GM12878 (cell line): Measurements from ENCODE around the gene NPAS4. TPM values are rescaled to one million over a fixed set of nuclear protein-coding genes. Genes with fewer than 3 reads are reported as not detected.

Experiments used
- GABPA ChIP-seq: IDR thresholded peaks from 2 replicates; pipeline ENCODE4 v1.6.1; 2014; ENCODE audit warnings: antibody characterized with exemption, low read depth, mild to moderate bottlenecking, inconsistent platforms
- GATAD2B ChIP-seq: fragments of 450-650 bp; conservative IDR thresholded peaks from 2 replicates; pipeline ENCODE4 v1.6.1; 2017; ENCODE audit warnings: low read depth, mild to moderate bottlenecking, moderate library complexity
- IRF5 ChIP-seq: fragments of 450-650 bp; IDR thresholded peaks from 2 replicates; pipeline ENCODE4 v1.6.1; 2017; ENCODE audit warnings: borderline replicate concordance
- MAX ChIP-seq: IDR thresholded peaks from 2 replicates; pipeline ENCODE4 v1.6.1; 2012; ENCODE audit warnings: low read depth, low read length, improper control_type of control experiment
- NBN ChIP-seq: fragments of 450-650 bp; IDR thresholded peaks from 2 replicates; pipeline ENCODE4 v1.6.1; 2016
- STAT1 ChIP-seq: fragments of 450-650 bp; conservative IDR thresholded peaks from 2 replicates; pipeline ENCODE4 v1.6.1; 2014; ENCODE audit warnings: antibody characterized with exemption, mild to moderate bottlenecking
- TARDBP ChIP-seq: IDR thresholded peaks from 2 replicates; pipeline ENCODE4 v1.6.1; 2016; ENCODE audit warnings: borderline replicate concordance
- TCF7 ChIP-seq: IDR thresholded peaks from 2 replicates; pipeline ENCODE4 v1.6.1; 2014; ENCODE audit warnings: antibody characterized with exemption, borderline replicate concordance
- USF2 ChIP-seq: IDR thresholded peaks from 2 replicates; pipeline ENCODE4 v1.6.1; 2011; ENCODE audit warnings: low read depth, low read length, improper control_type of control experiment, borderline replicate concordance
- ZNF622 ChIP-seq: fragments of 450-650 bp; IDR thresholded peaks from 2 replicates; pipeline ENCODE4 v1.6.1; 2017; ENCODE audit warnings: mild to moderate bottlenecking, inconsistent platforms
- ZNF687 ChIP-seq: fragments of 450-650 bp; IDR thresholded peaks from 2 replicates; pipeline ENCODE4 v1.6.1; 2017; ENCODE audit warnings: mild to moderate bottlenecking, moderate library complexity
- ZSCAN29 ChIP-seq: fragments of 450-650 bp; IDR thresholded peaks from 2 replicates; pipeline ENCODE4 v1.6.1; 2017; ENCODE audit warnings: mild to moderate bottlenecking, moderate library complexity
- polyA plus RNA-seq, 11 experiments: library from polyadenylated mRNA; depleted of rRNA in 4 of 11; unstranded in 6 of 11; stranded (reverse) in 5 of 11; fragments of >200 nt; fragmentation: Nextera tagmentation in 4 of 11; fragmentation: Illumina TruSeq in 1 of 11; extraction: Ambion mirVana in 4 of 11; extraction: Trizol in 1 of 11; gene quantifications; 1 replicate in 1 of 11; 2 replicates in 10 of 11; pipeline versions ENCODE4 v1.2.1 to v1.2.3, GENCODE V29; 2011 to 2016; ENCODE audit warnings: inconsistent platforms in 2 of 11, missing spikeins in 2 of 11, low read depth in 1 of 11
- total RNA-seq, 4 experiments: library from RNA; depleted of rRNA in 3 of 4; stranded (reverse); fragments of >200 nt in 3 of 4; fragmentation: Illumina TruSeq in 1 of 4; extraction: Trizol in 1 of 4; gene quantifications; 2 replicates each; pipeline versions ENCODE4 v1.2.1 to v1.2.3, GENCODE V29; 2013 to 2021
- TF ChIP-seq, protein P1 (sequence below): fragments of 450-650 bp; IDR thresholded peaks from 2 replicates; pipeline ENCODE4 v1.6.1; 2014; ENCODE audit warnings: mild to moderate bottlenecking
- TF ChIP-seq, protein P2 (sequence below): fragments of 450-650 bp; IDR thresholded peaks from 2 replicates; pipeline ENCODE4 v1.6.1; 2017; ENCODE audit warnings: mild to moderate bottlenecking
- TF ChIP-seq, protein P3 (sequence below): fragments of 450-650 bp; IDR thresholded peaks from 2 replicates; pipeline ENCODE4 v1.6.1; 2016; ENCODE audit warnings: mild to moderate bottlenecking

Gene NPAS4
- total and polyA plus RNA-seq, 10 of the 15 experiments (the other 5 are each of a cell fraction or from before 2014, with no cell fraction given), result 0.03 to 0.18 (median 0.06) TPM; not detected in 7

GRCh38 chr11:66438504-66439466 lies 17.9 kb downstream of the NPAS4 start, which contains the start of gene MRPL11 (continued):
- TF ChIP-seq IRF5 (peak; percentile 99), USF2 (no peak), ZSCAN29 (no peak), TCF7 (no peak), ZNF622 (no peak), TARDBP (peak; percentile 68; the same call in 1 of the 2 replicates), MAX (peak; percentile 42; the same call in 1 of the 2 replicates), STAT1 (peak; percentile 96; the same call in 1 of the 2 replicates), GABPA (no peak), GATAD2B (0 out of 2 replicates have a peak, but pooled peaks have one; percentile 15), ZNF687 (0 out of 2 replicates have a peak, but pooled peaks have one; percentile 31), NBN (peak; percentile 93)
- TF ChIP-seq, protein P1, sequence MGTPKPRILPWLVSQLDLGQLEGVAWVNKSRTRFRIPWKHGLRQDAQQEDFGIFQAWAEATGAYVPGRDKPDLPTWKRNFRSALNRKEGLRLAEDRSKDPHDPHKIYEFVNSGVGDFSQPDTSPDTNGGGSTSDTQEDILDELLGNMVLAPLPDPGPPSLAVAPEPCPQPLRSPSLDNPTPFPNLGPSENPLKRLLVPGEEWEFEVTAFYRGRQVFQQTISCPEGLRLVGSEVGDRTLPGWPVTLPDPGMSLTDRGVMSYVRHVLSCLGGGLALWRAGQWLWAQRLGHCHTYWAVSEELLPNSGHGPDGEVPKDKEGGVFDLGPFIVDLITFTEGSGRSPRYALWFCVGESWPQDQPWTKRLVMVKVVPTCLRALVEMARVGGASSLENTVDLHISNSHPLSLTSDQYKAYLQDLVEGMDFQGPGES, result 0 out of 2 replicates have a peak, but pooled peaks have one; percentile 49
- TF ChIP-seq, protein P2, sequence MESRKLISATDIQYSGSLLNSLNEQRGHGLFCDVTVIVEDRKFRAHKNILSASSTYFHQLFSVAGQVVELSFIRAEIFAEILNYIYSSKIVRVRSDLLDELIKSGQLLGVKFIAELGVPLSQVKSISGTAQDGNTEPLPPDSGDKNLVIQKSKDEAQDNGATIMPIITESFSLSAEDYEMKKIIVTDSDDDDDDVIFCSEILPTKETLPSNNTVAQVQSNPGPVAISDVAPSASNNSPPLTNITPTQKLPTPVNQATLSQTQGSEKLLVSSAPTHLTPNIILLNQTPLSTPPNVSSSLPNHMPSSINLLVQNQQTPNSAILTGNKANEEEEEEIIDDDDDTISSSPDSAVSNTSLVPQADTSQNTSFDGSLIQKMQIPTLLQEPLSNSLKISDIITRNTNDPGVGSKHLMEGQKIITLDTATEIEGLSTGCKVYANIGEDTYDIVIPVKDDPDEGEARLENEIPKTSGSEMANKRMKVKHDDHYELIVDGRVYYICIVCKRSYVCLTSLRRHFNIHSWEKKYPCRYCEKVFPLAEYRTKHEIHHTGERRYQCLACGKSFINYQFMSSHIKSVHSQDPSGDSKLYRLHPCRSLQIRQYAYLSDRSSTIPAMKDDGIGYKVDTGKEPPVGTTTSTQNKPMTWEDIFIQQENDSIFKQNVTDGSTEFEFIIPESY, result peak; percentile 94
- TF ChIP-seq, protein P3, sequence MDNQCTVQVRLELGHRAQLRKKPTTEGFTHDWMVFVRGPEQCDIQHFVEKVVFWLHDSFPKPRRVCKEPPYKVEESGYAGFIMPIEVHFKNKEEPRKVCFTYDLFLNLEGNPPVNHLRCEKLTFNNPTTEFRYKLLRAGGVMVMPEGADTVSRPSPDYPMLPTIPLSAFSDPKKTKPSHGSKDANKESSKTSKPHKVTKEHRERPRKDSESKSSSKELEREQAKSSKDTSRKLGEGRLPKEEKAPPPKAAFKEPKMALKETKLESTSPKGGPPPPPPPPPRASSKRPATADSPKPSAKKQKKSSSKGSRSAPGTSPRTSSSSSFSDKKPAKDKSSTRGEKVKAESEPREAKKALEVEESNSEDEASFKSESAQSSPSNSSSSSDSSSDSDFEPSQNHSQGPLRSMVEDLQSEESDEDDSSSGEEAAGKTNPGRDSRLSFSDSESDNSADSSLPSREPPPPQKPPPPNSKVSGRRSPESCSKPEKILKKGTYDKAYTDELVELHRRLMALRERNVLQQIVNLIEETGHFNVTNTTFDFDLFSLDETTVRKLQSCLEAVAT, result 0 out of 2 replicates have a peak, but pooled peaks have one; percentile 45
